ENCODE measurements around the gene RFX1. TPM values are rescaled to one million over a fixed set of nuclear protein-coding genes. Genes with fewer than 3 reads are reported as not detected.
"Not testable (repeated sequence)": the region's sequence is repeated elsewhere in the genome, so short reads cannot be mapped to it uniquely, and the experiment has no call there.

RFX1 gene
- total and polyA plus RNA-seq, 2 experiments from 2014 or later: 1.7 to 2.5 TPM

DNA sequence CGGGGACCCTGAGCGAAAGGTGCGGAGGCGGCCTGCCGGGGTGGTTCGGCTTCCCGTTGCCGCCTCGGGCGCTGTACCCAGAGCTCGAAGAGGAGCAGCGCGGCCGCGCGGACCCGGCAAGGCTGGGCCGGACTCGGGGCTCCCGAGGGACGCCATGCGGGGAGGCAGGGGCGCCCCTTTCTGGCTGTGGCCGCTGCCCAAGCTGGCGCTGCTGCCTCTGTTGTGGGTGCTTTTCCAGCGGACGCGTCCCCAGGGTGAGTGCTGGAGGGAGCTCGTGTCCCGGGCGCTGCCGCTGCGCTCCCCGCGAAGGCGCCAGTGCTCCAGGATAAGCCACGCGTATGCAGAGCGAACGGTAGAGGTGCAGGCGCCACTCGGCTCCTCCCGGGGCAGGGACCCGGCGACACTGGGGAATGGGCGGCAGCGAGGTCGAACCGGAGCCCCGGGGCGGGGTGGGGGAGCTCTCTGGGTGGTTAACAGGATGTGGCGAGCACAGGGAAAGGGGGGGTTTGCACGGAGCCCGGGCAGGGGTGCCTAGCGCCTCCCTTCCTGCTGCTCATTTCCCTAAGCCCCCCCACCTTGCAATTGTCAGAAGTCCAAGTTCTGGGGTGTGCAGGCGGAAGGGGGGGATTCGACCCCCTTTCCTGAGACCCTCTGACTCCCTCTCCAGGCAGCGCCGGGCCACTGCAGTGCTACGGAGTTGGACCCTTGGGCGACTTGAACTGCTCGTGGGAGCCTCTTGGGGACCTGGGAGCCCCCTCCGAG lies 25.8 kb upstream of the RFX1 start, which contains the start of gene IL27RA:
TSS of gene IL27RA (plus strand) at position 44 of the 762 bp plus-strand sequence. CDS start at position 155, 111 bp downstream.
- in situ Hi-C loops (cut with MboI): no loop called here
- no peaks in the 10 kb centered on the region for H3K79me2 ChIP-seq (ENCODE audit: insufficient read depth)
- peak within 1 kb of the TSS; percentile 86 for H3K4me2 ChIP-seq (ENCODE audit: unreplicated experiment)
- no peaks in the 10 kb centered on the region for H3K9me3 ChIP-seq (ENCODE audit: low read depth)
- DNase-seq: peak; percentile 68
- no peaks in the 10 kb centered on the region for H3F3A ChIP-seq (ENCODE audit: insufficient read depth)
- TF ChIP-seq EZH2 (IDR thresholded peaks at IDR 0.05; ENCODE audit: insufficient read depth, poor library complexity, severe bottlenecking): no peak
- no peak for TF ChIP-seq EZH2phosphoT487 (IDR thresholded peaks at IDR 0.05; ENCODE audit: insufficient read depth, low read depth)
- H3K27ac ChIP-seq: no peak within 1 kb of the TSS
- H4K20me1 ChIP-seq (ENCODE audit: insufficient read depth): no peaks in the 10 kb centered on the region
- H3K27me3 ChIP-seq (replicated peaks; ENCODE audit: insufficient read depth): no peaks in the 10 kb centered on the region
- H3K9ac ChIP-seq: peak within 1 kb of the TSS; percentile 66
- no peaks in the 10 kb centered on the region for H3K9me2 ChIP-seq (ENCODE audit: insufficient read depth)
- H2AFZ ChIP-seq: peak within 1 kb of the TSS; percentile 93
- peaks cover 8% of the 10 kb centered on the region; the same call in 1 of the 2 replicates for H3K4me1 ChIP-seq (ENCODE audit: insufficient read depth)
- peak within 1 kb of the TSS; percentile 81 for H3K4me3 ChIP-seq
- no peaks in the 10 kb centered on the region for H3K36me3 ChIP-seq (ENCODE audit: low read depth)
- WGBS, 2 experiments (ENCODE audit: low coverage in 1 of 2, low lambda C conversion rate in 2 of 2, missing lambda C conversion rate in 2 of 2): 1% methylated on average over 51 to 52 of the region's 63 CpGs

DNA sequence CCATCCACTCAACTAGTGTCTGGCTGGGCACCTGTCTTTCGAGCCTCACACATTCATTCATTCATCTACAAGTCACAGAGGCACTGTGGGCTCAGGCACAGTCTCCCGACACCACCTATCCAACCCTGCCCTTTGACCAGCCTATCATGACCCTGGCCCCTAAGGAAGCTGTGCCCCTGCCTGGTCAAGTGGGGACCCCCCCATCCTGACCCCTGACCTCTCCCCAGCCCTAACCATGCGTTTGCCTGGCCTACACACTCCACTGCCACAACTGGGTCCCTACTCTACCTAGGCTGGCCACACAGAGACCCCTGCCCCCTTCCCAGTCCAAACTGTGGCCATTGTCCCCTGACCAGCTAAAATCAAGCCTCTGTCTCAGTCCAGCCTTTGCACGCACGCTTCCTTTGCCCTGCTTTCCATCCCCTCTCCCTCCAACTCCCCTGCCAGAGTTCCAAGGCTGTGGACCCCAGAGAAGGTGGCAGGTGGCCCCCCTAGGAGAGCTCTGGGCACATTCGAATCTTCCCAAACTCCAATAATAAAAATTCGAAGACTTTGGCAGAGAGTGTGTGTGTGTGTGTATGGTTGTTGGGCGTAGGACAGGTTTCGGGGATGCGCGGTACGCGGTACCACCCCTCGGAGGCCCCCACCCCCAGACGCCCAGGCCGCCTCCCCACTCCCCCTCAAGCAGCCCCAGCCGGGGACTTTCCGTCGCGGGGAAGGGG lies 25.0 kb upstream of the RFX1 start:
- Histone ChIP-seq H3K36me3 (ENCODE audit: low read depth) (no peaks in the 10 kb centered on the region), H3F3A (ENCODE audit: insufficient read depth) (no peaks in the 10 kb centered on the region), H2AFZ (peak overlapping the region; percentile 93), H3K9ac (peak overlapping the region; percentile 66), H3K9me2 (ENCODE audit: insufficient read depth) (no peaks in the 10 kb centered on the region), H3K27ac (no peak overlapping the region), H3K4me1 (ENCODE audit: insufficient read depth) (peaks cover 8% of the 10 kb centered on the region; the same call in 1 of the 2 replicates), H3K4me2 (ENCODE audit: unreplicated experiment) (peak overlapping the region; percentile 86), H4K20me1 (ENCODE audit: insufficient read depth) (no peaks in the 10 kb centered on the region), H3K27me3 (replicated peaks; ENCODE audit: insufficient read depth) (no peaks in the 10 kb centered on the region), H3K9me3 (ENCODE audit: low read depth) (no peaks in the 10 kb centered on the region), H3K79me2 (ENCODE audit: insufficient read depth) (no peaks in the 10 kb centered on the region), H3K4me3 (peak overlapping the region; percentile 81)
- 29 to 53% methylated on average over 9 to 19 of the region's 20 CpGs for WGBS, 2 experiments (ENCODE audit: low coverage in 1 of 2, low lambda C conversion rate in 2 of 2, missing lambda C conversion rate in 2 of 2)
- no peak for TF ChIP-seq EZH2 (IDR thresholded peaks at IDR 0.05; ENCODE audit: insufficient read depth, poor library complexity, severe bottlenecking)
- no peak for TF ChIP-seq EZH2phosphoT487 (IDR thresholded peaks at IDR 0.05; ENCODE audit: insufficient read depth, low read depth)
- in situ Hi-C loops (cut with MboI): no loop called here
- no peak for DNase-seq

DNA sequence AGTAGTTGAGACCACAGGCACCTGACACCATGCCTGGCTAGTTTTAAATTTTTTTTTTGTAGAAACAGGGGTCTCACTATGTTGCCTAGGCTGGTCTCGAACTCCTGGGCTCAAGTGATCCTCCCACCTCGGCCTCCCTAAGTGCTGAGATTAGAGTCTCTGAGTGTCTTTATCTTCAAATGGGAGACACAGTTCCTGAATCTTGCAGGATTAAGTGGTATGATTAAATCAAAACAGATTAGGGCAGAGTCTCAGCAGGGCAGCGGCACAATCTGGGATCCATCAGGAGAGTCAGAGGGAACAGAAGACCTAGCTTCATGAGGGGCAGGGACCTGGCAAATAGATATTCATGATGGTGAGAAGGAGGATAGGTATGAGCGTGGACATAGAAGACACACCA lies 22.8 kb upstream of the RFX1 start:
- WGBS, 2 experiments (ENCODE audit: low coverage in 1 of 2, low lambda C conversion rate in 2 of 2, missing lambda C conversion rate in 2 of 2): 34 to 36% methylated on average over 4 of the region's 4 CpGs
- TF ChIP-seq EZH2phosphoT487 (IDR thresholded peaks at IDR 0.05; ENCODE audit: insufficient read depth, low read depth): no peak
- TF ChIP-seq EZH2 (IDR thresholded peaks at IDR 0.05; ENCODE audit: insufficient read depth, poor library complexity, severe bottlenecking): no peak
- in situ Hi-C loops (cut with MboI): no loop called here

DNA sequence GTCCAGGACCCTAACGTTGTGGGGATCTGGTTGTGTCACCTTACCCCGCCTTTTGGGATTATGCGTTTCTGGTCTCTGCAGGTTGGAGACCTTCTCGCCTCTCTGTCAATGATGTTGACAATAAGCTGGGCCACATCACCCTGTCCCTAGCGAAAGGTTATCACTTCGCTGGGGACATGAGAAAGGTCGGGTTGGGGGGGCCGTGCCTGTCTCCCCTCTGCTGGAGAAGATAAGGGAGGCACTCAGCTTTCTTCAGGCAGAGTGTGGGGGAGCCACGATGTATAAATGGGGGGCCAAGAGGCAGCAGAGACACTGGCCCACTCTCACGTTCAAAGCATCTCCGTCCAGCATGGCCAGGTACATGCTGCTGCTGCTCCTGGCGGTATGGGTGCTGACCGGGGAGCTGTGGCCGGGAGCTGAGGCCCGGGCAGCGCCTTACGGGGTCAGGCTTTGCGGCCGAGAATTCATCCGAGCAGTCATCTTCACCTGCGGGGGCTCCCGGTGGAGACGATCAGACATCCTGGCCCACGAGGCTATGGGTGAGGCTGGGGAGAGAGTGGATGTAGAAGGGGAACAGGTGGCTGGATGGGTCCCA lies 21.8 kb upstream of the RFX1 start, which contains the start of gene RLN3:
TSS of gene RLN3 (plus strand) at position 293 of the 595 bp plus-strand sequence. CDS start at position 350, 57 bp downstream.
- H3K4me1 ChIP-seq (ENCODE audit: insufficient read depth): peaks cover 3% of the 10 kb centered on the region; the same call in 1 of the 2 replicates
- no peak within 1 kb of the TSS for H2AFZ ChIP-seq
- TF ChIP-seq EZH2phosphoT487 (IDR thresholded peaks at IDR 0.05; ENCODE audit: insufficient read depth, low read depth) (no peak), EZH2 (IDR thresholded peaks at IDR 0.05; ENCODE audit: insufficient read depth, poor library complexity, severe bottlenecking) (no peak)
- H3K27me3 ChIP-seq (replicated peaks; ENCODE audit: insufficient read depth): no peaks in the 10 kb centered on the region
- no peaks in the 10 kb centered on the region for H3F3A ChIP-seq (ENCODE audit: insufficient read depth)
- H3K36me3 ChIP-seq (ENCODE audit: low read depth): no peaks in the 10 kb centered on the region
- no peak for DNase-seq
- no peak within 1 kb of the TSS for H3K9ac ChIP-seq
- H3K9me3 ChIP-seq (ENCODE audit: low read depth): no peaks in the 10 kb centered on the region
- H3K27ac ChIP-seq: no peak within 1 kb of the TSS
- H3K79me2 ChIP-seq (ENCODE audit: insufficient read depth): no peaks in the 10 kb centered on the region
- H3K4me3 ChIP-seq: no peak within 1 kb of the TSS
- H3K9me2 ChIP-seq (ENCODE audit: insufficient read depth): no peaks in the 10 kb centered on the region
- in situ Hi-C loops (cut with MboI): no loop called here
- no peak within 1 kb of the TSS for H3K4me2 ChIP-seq (ENCODE audit: unreplicated experiment)
- no peaks in the 10 kb centered on the region for H4K20me1 ChIP-seq (ENCODE audit: insufficient read depth)
- WGBS, 2 experiments (ENCODE audit: low coverage in 1 of 2, low lambda C conversion rate in 2 of 2, missing lambda C conversion rate in 2 of 2): 65 to 74% methylated on average over 20 to 23 of the region's 24 CpGs

More for the DNA sequence above, 22.8 kb upstream of the RFX1 start:
- no peaks in the 10 kb centered on the region for H3K4me1 ChIP-seq (ENCODE audit: insufficient read depth)
- H2AFZ ChIP-seq: no peak overlapping the region
- no peaks in the 10 kb centered on the region for H3K9me2 ChIP-seq (ENCODE audit: insufficient read depth)
- H4K20me1 ChIP-seq (ENCODE audit: insufficient read depth): no peaks in the 10 kb centered on the region
- H3K9me3 ChIP-seq (ENCODE audit: low read depth): no peaks in the 10 kb centered on the region
- no peak for DNase-seq
- H3K4me2 ChIP-seq (ENCODE audit: unreplicated experiment): no peak overlapping the region
- H3K79me2 ChIP-seq (ENCODE audit: insufficient read depth): no peaks in the 10 kb centered on the region
- H3F3A ChIP-seq (ENCODE audit: insufficient read depth): no peaks in the 10 kb centered on the region
- no peaks in the 10 kb centered on the region for H3K27me3 ChIP-seq (replicated peaks; ENCODE audit: insufficient read depth)
- H3K36me3 ChIP-seq (ENCODE audit: low read depth): no peaks in the 10 kb centered on the region
- H3K9ac ChIP-seq: no peak overlapping the region
- no peak overlapping the region for H3K27ac ChIP-seq
- no peak overlapping the region for H3K4me3 ChIP-seq

DNA sequence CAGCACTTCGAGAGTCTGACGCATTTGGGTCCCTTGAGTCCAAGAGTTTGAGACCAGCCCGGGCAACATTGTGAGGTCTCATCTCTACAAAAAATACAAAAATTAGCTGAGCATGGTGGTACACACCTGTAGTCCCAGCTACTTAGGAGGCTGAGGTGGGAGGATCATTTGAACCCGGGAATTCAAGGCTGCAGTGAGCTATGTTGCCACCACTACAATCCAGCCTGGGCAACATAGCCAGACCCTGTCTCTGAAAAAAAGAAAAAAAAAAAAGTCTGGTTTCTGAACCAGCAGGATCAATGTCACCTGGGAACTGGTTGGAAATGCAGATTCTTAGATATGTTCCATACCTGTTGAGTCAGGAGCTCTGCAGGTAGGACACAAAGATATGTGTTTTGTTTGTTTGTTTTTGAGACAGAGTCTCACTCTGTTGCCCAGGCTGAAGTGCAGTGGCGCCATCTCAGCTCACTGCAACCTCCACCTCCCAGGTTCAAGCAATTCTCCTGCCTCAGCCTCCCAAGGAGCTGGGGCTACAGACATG lies 20.6 kb upstream of the RFX1 start:
- in situ Hi-C loops (cut with MboI); H4K20me1 ChIP-seq (ENCODE audit: insufficient read depth); H3K79me2 ChIP-seq (ENCODE audit: insufficient read depth); H3K4me3 ChIP-seq; H3K36me3 ChIP-seq (ENCODE audit: low read depth); H3K9me3 ChIP-seq (ENCODE audit: low read depth); H3K4me1 ChIP-seq (ENCODE audit: insufficient read depth); H3K27me3 ChIP-seq (replicated peaks; ENCODE audit: insufficient read depth); H3K9ac ChIP-seq; H3F3A ChIP-seq (ENCODE audit: insufficient read depth); H3K4me2 ChIP-seq (ENCODE audit: unreplicated experiment); DNase-seq; H3K27ac ChIP-seq; H3K9me2 ChIP-seq (ENCODE audit: insufficient read depth); H2AFZ ChIP-seq: not testable (repeated sequence)
- 84% methylated on average over 5 of the region's 5 CpGs for WGBS, 2 experiments (ENCODE audit: low coverage in 1 of 2, low lambda C conversion rate in 2 of 2, missing lambda C conversion rate in 2 of 2)

Data from GM23248 (cell line).